GM12891 (cell line): Measurements from ENCODE around the gene GLIS2.
"Not testable (repeated sequence)": the region's sequence is repeated elsewhere in the genome, so short reads cannot be mapped to it uniquely, and the experiment has no call there.

ENCODE experiments used
- DNase-seq: peaks from one replicate; pipeline ENCODE4 v3.0.0; 2011; ENCODE audit warnings: low spot score; ENCODE audit not compliant: insufficient read length
- FAIRE-seq: peaks from 2 replicates; lab custom pipeline; 2011; peaks lifted over from hg19 to GRCh38; lab: Jason Lieb, UNC
- PAX5 ChIP-seq: IDR thresholded peaks from 2 replicates; pipeline ENCODE4 v1.6.1; 2011; ENCODE audit warnings: low read length, moderate library complexity, mild to moderate bottlenecking; ENCODE audit not compliant: insufficient read depth, severe bottlenecking
- POLR2A ChIP-seq: IDR thresholded peaks from 2 replicates; pipeline ENCODE4 v1.6.1; 2011; ENCODE audit warnings: low read depth, low read length, control low read depth
- POLR2AphosphoS5 ChIP-seq: IDR thresholded peaks from 2 replicates; pipeline ENCODE4 v1.6.1; 2011; ENCODE audit warnings: low read depth, low read length, control low read depth
- POU2F2 ChIP-seq: IDR thresholded peaks from 2 replicates; pipeline ENCODE4 v1.6.1; 2011; ENCODE audit warnings: low read depth, mild to moderate bottlenecking, control low read depth, low read length, moderate library complexity
- SPI1 ChIP-seq: IDR thresholded peaks from 2 replicates; pipeline ENCODE4 v1.6.1; 2011; ENCODE audit warnings: low read depth, low read length, control low read depth
- TAF1 ChIP-seq: IDR thresholded peaks from 2 replicates; pipeline ENCODE4 v1.6.1; 2011; ENCODE audit warnings: low read depth, low read length, control low read depth

Gene GLIS2

GRCh38 chr16:4341250-4341649, 25.4 kb downstream of the GLIS2 start:
- DNase-seq (no peak), FAIRE-seq (no peak)
- TF ChIP-seq SPI1 (no peak), POU2F2 (no peak), PAX5 (no peak), POLR2AphosphoS5 (no peak), TAF1 (no peak), POLR2A (no peak)

- FAIRE-seq (no peak), DNase-seq (no peak)
- TF ChIP-seq SPI1: no peak
- TF ChIP-seq POU2F2: no peak
- TF ChIP-seq POLR2AphosphoS5: no peak
- no peak for TF ChIP-seq POLR2A
- no peak for TF ChIP-seq TAF1
- no peak for TF ChIP-seq PAX5
Measured at GRCh38 chr16:4342866-4343744, 27.2 kb downstream of the GLIS2 start.

- peak; percentile 63 for FAIRE-seq
- not testable (repeated sequence) for DNase-seq
Measured at GRCh38 chr16:4344300-4344982, 28.6 kb downstream of the GLIS2 start.

GRCh38 chr16:4344983-4345835, 29.3 kb downstream of the GLIS2 start:
- FAIRE-seq (no peak), DNase-seq (no peak)

GRCh38 chr16:4345836-4346781, 30.2 kb downstream of the GLIS2 start:
- TF ChIP-seq SPI1: no peak
- no peak for TF ChIP-seq POLR2A
- no peak for TF ChIP-seq POLR2AphosphoS5
- no peak for TF ChIP-seq PAX5
- TF ChIP-seq TAF1: no peak
- TF ChIP-seq POU2F2: no peak
- DNase-seq: no peak
- FAIRE-seq: no peak

More at GRCh38 chr16:4344983-4345835, 29.3 kb downstream of the GLIS2 start:
- TF ChIP-seq PAX5: no peak
- no peak for TF ChIP-seq POLR2A
- no peak for TF ChIP-seq POLR2AphosphoS5
- TF ChIP-seq SPI1: no peak
- no peak for TF ChIP-seq TAF1
- no peak for TF ChIP-seq POU2F2

- DNase-seq (no peak), FAIRE-seq (no peak)
- TF ChIP-seq POLR2A (no peak), POU2F2 (no peak), TAF1 (no peak), SPI1 (no peak), PAX5 (no peak), POLR2AphosphoS5 (no peak)
Measured at GRCh38 chr16:4347010-4347409, 31.1 kb downstream of the GLIS2 start.

- no peak for TF ChIP-seq PAX5
- no peak for TF ChIP-seq SPI1
- no peak for TF ChIP-seq TAF1
- TF ChIP-seq POU2F2: no peak
- no peak for TF ChIP-seq POLR2AphosphoS5
- no peak for TF ChIP-seq POLR2A
- FAIRE-seq (no peak), DNase-seq (no peak)
Measured at GRCh38 chr16:4347765-4348509, 32.1 kb downstream of the GLIS2 start.

GRCh38 chr16:4349332-4349731, 33.5 kb downstream of the GLIS2 start:
- no peak for FAIRE-seq

More at GRCh38 chr16:4349332-4349731, 33.5 kb downstream of the GLIS2 start:
- DNase-seq: no peak
- TF ChIP-seq POLR2AphosphoS5 (no peak), PAX5 (no peak), SPI1 (no peak), POU2F2 (no peak), POLR2A (no peak), TAF1 (no peak)
